ENCODE data around the gene TXN2.

GRCh38 chr22:36493690-36494110, 12.3 kb upstream of the TXN2 start:
- TF ChIP-seq CTCF (IDR thresholded peaks at IDR 0.05), result no peak
- no peak for TF ChIP-seq EP300 (IDR thresholded peaks at IDR 0.05)
- TF ChIP-seq POLR2A (IDR thresholded peaks at IDR 0.05; ENCODE audit: low read depth), result no peak
- TF ChIP-seq POLR2AphosphoS5 (IDR thresholded peaks at IDR 0.05), result peak in 1 of 2 donors; percentile 9

Measured in esophagus muscularis mucosa (tissue), 4 donors.